GM18517 (cell line): ENCODE results near the gene SPINK8.
A peak's percentile ranks its signal among the peaks of the same experiment; 100 is the strongest.
"Not testable (repeated sequence)": the region's sequence is repeated elsewhere in the genome, so short reads cannot be mapped to it uniquely, and the experiment has no call there.

Source experiments
- ATAC-seq: cut with Tn5 transposase; IDR thresholded peaks from one replicate; pipeline ENCODE4 v1.9.1; 2021; ENCODE audit warnings: mild to moderate bottlenecking, moderate library complexity; ENCODE audit not compliant: unreplicated experiment

The SPINK8 gene

GRCh38 chr3:48331706-48332435 lies 1.6 kb downstream of the SPINK8 start:
- ATAC-seq: not testable (repeated sequence)

- ATAC-seq: no peak
Observed at GRCh38 chr3:48320996-48321395, 12.5 kb downstream of the SPINK8 start.

- no peak for ATAC-seq
Observed at GRCh38 chr3:48318713-48319468, 14.6 kb downstream of the SPINK8 start.

- ATAC-seq: no peak
Observed at GRCh38 chr3:48314542-48314941, 18.9 kb downstream of the SPINK8 start.

- no peak for ATAC-seq
Observed at GRCh38 chr3:48306860-48307530, 26.5 kb downstream of the SPINK8 start.

GRCh38 chr3:48306290-48306689 lies 27.2 kb downstream of the SPINK8 start:
- ATAC-seq: no peak

GRCh38 chr3:48305396-48305795 lies 28.1 kb downstream of the SPINK8 start:
- ATAC-seq: no peak

GRCh38 chr3:48303021-48303420 lies 30.4 kb downstream of the SPINK8 start:
- no peak for ATAC-seq

- no peak for ATAC-seq
Observed at GRCh38 chr3:48301800-48302166, 31.7 kb downstream of the SPINK8 start.

GRCh38 chr3:48301020-48301799 lies 32.3 kb downstream of the SPINK8 start, which contains the start of gene NME6:
TSS of gene NME6 (minus strand) at chr3:48301367.
- ATAC-seq: peak; percentile 71

GRCh38 chr3:48299746-48300712 lies 33.4 kb downstream of the SPINK8 start:
- ATAC-seq: peak; percentile 42

GRCh38 chr3:48297111-48297810 lies 36.2 kb downstream of the SPINK8 start:
- ATAC-seq: no peak

GRCh38 chr3:48296699-48297098 lies 36.8 kb downstream of the SPINK8 start:
- ATAC-seq: no peak

GRCh38 chr3:48294611-48295263 lies 38.7 kb downstream of the SPINK8 start:
- ATAC-seq: no peak

GRCh38 chr3:48289659-48290058 lies 43.8 kb downstream of the SPINK8 start:
- no peak for ATAC-seq

- no peak for ATAC-seq
Observed at GRCh38 chr3:48287034-48287433, 46.4 kb downstream of the SPINK8 start.

GRCh38 chr3:48286308-48286707 lies 47.2 kb downstream of the SPINK8 start:
- ATAC-seq: no peak

- no peak for ATAC-seq
Observed at GRCh38 chr3:48285675-48286074, 47.8 kb downstream of the SPINK8 start.

- ATAC-seq: no peak
Observed at GRCh38 chr3:48285132-48285531, 48.3 kb downstream of the SPINK8 start.
